Hematopoietic multipotent progenitor cell treated with erythropoietin and hydrocortisone succinate and interleukin-3 and kit ligand, for 15 days (in vitro differentiated cells): ENCODE data around the gene MRGPRX2.

ENCODE experiments used
- DNase-seq: peaks from one replicate; pipeline ENCODE4 v3.0.0-alpha.2; 2015; ENCODE audit warnings: low spot score

Gene MRGPRX2

DNA sequence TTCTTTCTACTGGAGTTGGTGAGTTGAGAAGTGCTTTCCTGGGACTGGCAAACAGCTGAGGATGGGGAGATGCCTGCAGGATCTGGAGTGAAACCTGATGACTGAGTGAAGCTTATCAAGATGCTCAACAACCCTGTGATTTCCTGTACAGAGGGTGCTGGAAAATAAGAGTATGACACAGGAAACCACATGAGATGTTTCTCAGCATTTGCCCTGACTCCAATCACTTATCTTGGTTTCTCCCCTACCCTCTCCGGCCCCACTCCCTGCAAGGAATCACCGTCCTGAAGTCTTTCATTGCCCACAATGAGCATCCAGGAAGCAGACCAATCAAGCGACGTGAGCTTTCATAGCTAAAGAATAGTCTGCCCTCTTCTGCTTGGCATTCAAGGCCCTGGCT is at the start of gene MRGPRX2:
Gene MRGPRX2 (minus strand): TSS at position 89 of the 400 bp plus-strand sequence. CDS start 4,315 bp downstream, outside the sequence.
- no peak for DNase-seq

- no peak for DNase-seq
These were observed 49.8 kb upstream of the MRGPRX2 start for GRCh38 chr11:19110295-19110694.

- DNase-seq: no peak
These were observed 46.6 kb upstream of the MRGPRX2 start for GRCh38 chr11:19107125-19107524.

DNA sequence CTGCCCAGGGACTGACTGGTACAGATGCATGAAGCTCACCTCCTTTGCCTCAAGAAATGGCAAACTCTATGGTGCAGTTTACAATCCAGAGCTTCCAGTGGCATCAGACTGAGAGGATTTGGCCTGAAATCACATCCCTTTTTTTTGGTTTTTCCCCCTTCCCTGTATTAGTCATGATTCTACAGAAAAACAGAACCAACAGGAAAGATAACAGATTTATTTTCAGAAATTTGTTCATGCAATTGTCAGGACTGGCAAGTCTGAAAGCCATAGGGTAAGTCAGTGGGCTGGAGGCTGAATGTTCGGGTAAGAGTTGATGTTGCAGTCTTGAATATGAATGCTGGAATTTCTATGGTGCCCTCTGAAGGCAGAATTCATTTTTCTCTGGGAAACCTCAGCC is 44.5 kb upstream of the MRGPRX2 start:
- DNase-seq: no peak

DNA sequence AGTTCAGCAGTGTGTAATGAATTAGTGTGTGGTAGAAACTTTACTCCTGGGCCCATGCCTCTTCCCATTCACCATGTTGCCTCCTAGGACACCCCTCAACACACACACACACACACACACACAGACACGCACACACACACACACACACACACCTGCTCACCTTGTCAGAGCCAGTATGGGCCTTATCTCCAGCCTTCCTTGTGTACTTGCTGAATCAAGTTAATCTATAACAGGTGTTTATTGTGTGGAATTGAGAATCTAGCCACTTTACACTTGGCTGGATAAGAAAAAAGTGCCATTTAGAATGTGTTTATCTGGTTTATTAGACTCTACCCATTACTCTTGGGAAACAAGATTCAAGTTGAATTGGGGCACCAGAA is 42.0 kb upstream of the MRGPRX2 start:
- no peak for DNase-seq

GRCh38 chr11:19101796-19102520 is 41.4 kb upstream of the MRGPRX2 start:
- no peak for DNase-seq

DNA sequence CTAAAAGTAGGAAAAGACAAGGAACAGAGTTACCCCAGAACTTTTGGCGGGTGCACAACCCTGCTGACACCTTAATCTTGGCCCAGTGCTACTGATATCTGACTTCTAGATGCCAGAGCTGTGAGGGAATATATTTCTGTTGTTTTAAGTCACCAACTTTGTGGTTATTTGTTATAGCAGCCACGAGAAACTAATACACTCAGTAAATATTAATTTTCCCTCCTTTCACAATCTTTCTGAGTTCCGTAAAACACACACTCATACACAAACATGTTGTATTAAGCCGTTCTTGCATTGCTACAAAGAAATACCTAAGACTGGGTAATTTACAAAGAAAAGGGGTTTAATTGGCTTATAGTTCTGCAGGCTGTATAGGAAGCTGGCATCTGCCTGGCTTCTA is 40.4 kb upstream of the MRGPRX2 start:
- DNase-seq: no peak

GRCh38 chr11:19099093-19099492 is 38.6 kb upstream of the MRGPRX2 start:
- no peak for DNase-seq

DNA sequence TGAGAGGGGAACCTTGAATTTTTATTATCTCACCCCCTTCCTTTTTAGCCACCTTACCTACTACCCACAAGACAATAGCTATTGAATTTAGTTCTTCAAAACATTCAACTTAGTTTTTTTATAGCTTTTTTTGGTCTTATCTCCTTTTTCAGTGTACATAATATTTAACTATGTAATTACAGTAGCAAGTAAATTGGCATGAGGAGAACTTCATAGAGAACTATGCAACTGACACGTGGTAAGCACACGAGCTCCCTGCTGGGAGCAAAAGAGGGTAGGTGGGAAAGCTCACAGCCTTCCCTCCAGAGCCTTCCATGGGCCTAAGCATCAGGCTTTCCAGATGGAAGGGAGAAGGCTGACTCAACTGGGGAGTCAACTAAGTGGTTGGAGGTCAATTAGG is 34.3 kb upstream of the MRGPRX2 start:
- DNase-seq: no peak

DNA sequence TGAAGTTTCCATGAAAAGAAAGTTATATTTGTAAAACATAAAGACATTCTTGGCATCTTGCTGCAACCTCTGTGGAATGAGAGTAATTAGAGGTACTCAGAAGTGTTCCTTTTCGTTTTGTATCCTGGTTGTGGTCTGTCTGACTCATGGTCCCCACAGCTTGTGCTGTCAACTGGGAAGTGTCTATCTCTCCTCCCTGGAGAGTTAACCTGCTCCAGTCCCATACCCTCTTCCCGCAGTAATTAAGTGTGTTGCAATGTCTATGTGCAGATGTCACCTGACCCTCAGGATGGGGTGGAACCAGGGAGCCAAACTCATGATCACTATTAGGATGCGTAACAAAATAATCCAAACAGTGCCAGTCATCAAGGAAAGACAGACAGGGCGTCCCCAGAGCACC is 33.5 kb upstream of the MRGPRX2 start:
- no peak for DNase-seq

- DNase-seq: no peak
These were observed 32.3 kb upstream of the MRGPRX2 start for GRCh38 chr11:19092850-19093249.

GRCh38 chr11:19092342-19092741 is 31.8 kb upstream of the MRGPRX2 start:
- DNase-seq: no peak

DNA sequence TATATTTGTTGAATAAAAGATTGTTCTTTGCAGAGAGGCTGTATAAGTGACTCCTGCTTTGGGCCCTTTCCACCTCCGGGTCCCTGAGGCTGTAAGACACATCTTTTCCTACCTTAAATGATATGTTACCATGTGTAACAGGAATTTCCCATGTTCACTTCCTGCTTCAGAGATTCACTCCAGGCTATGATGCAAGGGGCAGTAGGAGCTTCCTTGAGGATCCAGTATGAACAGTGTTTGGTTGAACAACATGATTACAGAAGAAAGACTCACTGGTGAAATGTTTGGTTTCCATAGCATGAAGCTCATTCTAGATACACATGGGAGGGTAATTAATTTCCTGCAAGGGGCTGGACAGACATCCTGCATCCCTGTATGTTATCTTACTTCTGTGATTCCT is 30.8 kb upstream of the MRGPRX2 start:
- DNase-seq: no peak

DNA sequence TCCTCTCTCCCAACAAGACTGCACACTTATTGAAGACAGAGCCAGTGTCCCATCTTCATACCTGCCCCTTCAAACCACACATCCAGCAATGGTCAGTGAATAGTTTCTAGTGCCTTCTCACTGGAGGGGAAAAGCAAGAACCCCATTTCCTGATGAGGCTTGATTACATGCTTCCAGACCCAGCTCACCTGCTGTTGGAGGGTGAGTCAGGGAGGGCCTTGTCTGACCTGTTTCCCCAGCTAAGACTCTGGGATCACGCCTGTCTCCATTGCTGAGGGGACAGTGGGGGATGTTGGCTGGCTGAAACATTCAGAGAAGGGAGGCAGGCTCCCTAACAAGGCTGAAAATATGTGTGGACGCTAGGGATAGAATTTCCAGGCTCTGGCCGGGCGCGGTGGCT is 28.9 kb upstream of the MRGPRX2 start:
- DNase-seq: no peak

DNA sequence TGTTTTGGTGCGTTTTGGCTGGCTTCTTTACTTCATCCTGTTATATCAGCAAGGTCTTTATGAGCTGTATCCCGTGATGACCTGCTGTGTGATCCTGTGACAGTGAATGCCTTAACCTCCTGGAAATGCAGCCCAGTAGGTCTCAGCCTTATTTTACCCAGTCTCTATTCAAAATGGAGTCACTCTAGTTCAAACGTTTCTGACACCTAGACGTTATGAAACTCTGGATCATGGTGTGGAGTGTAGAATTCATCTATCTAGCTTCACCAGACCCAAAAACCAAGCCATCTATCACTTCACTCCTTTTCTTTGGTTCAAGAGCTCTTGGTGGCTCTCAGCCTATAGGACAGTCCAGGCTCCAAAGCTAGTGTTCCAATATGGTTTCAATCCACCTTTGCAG is 28.3 kb upstream of the MRGPRX2 start:
- no peak for DNase-seq

DNA sequence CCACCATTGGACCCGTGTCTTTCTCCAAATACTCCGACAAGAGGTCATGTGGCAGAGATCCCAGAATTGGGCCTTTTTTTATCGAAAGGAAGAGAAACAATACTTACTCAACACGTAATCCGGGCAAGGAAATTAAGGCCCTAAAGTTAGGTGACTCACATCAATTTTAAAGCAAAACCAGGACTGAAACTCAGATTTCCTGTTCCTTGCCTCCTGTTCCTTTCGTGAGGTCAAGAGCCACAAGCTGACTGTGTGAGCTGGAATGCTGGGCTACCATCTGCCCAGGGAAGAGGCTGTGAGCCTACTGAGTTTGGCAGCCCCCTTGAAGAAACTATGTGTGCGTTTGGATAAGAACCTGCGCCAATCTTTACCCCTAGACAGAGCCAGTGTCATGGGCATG is 27.1 kb upstream of the MRGPRX2 start:
- no peak for DNase-seq

DNA sequence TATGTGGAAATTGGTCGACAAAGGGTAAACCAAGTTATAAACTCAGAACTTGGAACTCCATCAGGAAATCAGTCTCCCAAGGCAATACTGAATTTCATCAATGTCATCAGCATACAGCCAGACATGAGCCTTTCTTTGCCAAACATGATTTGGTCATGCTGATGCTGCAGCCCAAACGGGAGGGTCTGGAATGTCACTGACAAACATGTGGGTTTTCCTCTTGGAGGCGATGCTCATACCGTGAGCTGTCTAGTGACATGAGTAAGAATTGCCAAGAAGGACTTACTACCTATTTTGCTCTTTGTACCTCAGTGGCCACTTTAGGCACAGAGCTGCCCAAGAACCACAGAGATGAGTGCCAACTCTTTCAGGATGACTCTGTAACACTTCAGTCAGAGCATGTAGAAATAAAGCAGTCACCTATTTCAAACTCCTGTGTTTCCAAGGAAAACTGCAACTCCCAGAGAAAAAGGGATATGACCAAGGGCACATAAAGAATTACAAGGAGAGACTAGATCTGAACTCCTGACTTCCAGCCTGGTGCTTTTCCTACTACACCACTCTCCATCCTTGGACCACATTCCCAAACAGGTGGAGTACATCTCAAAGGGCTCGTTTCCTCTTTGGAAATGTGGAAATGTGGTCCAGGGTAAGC is 24.3 kb upstream of the MRGPRX2 start:
- no peak for DNase-seq

- no peak for DNase-seq
These were observed 22.6 kb upstream of the MRGPRX2 start for GRCh38 chr11:19083166-19083565.

GRCh38 chr11:19080579-19080993 is 20.1 kb upstream of the MRGPRX2 start:
- DNase-seq: no peak

DNA sequence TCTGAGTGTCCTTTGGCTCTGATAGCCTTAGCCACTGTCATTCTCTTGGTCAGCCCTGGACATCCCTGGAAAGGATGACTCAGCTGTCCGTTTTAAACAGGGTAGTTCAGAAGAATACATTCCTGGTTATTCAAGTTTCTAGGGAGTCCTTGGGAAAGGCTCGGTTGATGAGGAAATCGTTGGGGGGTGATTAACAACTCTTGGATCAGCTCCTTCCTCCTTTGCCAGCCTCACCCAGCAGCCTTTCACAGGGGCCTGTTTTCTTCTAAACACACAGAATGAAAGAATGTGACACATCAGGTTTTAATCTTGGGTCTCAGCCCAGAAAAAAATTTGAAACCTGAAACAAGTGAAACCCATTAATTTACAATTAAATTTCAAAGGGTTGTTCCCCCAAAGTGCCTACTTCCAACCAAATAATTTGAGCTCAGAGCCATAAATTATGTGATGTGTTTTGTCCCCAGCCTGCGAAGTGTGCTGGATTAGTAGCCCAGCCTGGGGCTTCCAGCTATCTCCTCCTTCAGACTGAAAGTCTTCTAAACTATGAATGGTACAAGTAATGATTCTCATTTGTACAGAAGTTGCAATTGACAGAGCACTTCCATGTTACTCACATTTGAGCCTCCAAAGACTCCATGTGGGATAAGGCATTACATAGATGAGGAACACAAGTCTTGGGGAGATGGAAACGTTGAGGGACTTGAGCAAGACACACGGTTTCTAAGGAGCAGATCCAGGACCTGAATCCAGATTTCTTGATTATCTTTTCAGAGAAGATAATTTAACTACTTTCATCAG is 19.3 kb upstream of the MRGPRX2 start:
- no peak for DNase-seq

- no peak for DNase-seq
These were observed 17.4 kb upstream of the MRGPRX2 start for GRCh38 chr11:19077965-19078364.

DNA sequence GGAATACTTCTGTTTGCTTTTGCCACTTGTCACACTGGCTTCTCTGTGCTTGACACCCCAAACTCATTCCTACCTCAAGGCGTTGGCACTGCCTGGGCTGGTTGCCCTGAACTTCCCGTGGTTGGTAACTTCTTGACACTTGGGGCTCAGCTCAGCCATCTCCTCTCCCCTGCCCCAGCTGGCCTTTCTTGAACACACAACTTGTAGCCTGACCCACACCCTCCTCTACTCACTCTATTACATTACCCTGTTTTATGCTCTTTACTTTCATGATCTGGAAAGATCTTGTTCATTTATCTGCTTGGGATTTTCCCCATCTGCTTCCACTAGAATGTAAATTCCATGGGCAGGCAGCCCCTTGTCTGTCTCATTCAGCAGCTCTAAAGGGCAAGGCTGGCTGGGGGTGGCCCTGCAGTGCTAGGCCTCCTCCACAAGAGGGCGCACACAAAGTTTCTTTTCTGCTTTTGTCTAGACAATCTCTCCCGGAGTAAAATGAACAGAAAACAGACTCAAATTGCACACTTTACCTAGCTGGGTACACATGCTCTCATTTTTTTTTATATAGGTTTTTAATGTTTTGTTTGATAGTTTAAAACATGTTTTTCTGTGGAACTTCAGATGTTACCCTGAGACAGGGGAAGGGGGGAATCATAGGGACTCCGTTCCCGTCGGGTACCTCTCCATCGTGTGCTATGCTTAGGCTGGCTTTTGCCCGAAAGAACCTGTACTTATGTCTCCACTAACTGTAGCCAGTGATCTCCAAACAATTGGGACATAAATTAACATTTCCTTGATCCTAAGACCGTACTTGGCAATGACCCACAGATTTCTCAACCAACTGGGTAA is 16.4 kb upstream of the MRGPRX2 start:
- DNase-seq: peak; percentile 53
